MM.1S (cell line): ENCODE results near the gene SPACA7.

Experiments
- CTCF ChIP-seq: fragments of 300-600 bp; sonication (generic); IDR thresholded peaks from 2 replicates; pipeline ENCODE4 v1.5.1; 2016; ENCODE audit warnings: antibody characterized with exemption, low read length, mixed read lengths
- EZH2 ChIP-seq: fragments of 300-600 bp; sonication (generic); optimal IDR thresholded peaks from 2 replicates; pipeline ENCODE3; 2017; ENCODE audit warnings: low read depth, mild to moderate bottlenecking, antibody characterized with exemption, low read length, mixed read lengths
- EZH2phosphoT487 ChIP-seq: fragments of 300-600 bp; sonication (generic); IDR thresholded peaks from 2 replicates; pipeline ENCODE4 v1.6.1; 2018; ENCODE audit warnings: antibody characterized with exemption, low read length

GRCh38 chr13:112441779-112442310, 65.7 kb downstream of the SPACA7 start:
- TF ChIP-seq CTCF (no peak), EZH2 (no peak), EZH2phosphoT487 (no peak)
